ENCODE measurements around the gene SLC2A9.

SLC2A9 gene

DNA sequence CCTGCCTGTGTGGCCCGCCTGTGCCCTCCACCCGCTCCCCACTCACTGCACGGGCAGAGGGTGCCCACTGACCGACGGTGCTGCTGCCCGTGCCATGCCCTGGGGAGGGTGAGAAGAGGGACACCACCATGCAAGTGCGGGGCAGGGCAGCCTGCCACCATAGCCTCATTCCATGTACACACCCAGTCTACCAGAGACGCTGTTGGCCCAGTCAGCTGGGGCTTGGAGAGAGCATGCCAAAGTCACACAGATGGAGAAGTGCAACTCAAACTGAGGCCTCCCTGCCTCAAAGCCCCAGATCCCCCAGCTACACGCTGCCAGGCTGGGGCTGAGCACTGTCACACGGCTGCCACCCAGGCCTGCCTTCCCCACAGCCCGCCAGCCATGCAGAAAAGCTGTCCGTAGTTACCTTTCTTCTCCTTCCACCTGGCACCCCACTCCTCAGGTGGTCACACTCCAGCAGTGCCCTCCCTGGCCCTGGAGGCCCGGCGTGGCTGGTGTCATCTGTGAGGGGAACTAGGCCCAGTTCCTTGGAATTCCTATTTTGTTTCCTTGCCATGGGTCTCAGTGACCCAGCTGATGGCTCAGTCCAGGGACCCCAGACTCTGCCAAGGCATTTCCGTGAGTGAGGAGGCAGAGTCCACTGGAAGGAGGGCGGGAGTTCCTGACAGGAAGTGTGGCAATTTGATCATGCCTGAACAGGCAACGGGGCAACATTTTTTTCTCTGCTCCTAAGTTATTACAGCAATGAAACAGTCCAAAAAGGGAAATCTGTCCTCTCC is at the start of gene SLC2A9:
Gene SLC2A9 (minus strand): TSS at position 627 of the 782 bp plus-strand sequence. CDS start 68 bp downstream, at position 559.
- in situ Hi-C loops (cut with HindIII; ENCODE audit: low sequenced_read_pairs) = no loop called here

DNA sequence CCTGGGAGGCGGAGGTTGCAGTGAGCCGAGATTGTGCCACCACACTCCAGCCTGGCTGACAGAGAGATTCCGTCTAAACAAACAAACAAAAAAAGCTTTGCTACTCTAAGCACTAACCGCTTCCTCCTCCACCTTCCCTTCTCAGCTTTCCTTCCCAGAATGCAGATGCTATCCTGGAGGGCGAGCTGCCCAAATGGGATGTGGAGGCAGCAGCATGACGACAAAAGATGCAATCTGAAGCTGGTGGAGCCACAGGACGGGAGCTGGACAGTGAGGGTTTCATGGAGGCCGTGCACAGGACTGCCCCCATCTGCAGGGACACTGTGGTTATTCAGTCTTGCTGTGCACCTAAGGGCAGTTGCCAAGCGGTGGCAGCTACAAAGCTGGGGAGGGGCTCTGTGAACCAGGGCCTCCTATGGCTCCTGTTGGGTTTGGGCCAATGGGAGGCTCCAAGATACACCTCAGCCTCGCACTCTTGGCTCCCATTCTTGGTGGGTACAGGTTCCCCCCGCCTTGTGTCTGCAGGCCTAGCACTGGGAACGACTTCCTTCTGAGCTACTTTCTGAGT is 47.9 kb upstream of the SLC2A9 start:
- in situ Hi-C loops (cut with HindIII; ENCODE audit: low sequenced_read_pairs) = loop anchor here (5.0 to 10.0 kb wide), 2 partner anchors 42 to 56 kb away; no protein-coding TSS in a partner anchor

DNA sequence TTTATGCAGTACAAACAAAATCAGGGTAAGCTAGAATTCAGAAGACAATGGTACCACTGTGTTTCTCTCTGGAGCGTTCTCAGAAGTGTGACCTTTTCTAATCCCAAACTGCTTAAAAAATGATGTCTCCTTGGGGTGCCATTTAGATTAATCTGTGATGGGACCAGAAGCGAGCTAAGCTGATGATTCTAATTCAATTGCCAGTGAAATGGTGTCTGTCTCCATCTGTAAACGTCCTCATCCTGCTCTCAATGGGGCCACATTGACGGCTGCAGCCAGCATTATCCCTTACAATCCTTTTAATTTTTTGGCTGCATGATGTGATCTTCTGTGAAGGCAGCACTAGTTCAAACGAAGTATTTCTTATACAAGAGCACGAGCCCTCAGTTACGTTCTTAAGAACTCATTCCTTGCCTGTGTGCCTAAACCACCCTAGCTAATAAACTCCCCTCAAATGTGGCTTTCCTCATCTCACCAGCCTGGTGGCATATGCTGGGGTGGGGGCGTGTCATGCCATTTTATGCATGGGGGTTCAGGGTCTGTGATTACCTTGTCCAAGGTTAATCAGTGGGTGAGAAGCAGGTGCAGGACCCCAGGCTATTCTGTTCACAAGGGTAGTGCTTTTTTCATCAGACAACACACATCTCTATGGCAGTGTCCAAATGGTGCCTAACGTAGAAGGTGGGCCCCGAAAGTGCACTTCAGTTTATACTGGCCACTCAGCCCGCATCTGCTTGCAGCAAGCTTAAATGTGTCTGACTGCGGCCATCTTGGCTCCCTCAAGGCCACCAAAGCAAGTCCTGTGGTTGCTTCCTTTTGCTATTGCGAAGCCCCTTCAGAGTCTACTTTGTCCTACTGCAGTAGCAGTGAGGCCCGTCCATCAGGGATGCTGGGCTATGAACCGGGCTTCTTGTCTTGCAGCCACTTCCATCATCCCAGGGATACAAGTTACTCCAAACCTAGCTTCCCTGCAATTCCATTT is 45.7 kb upstream of the SLC2A9 start:
- in situ Hi-C loops (cut with HindIII; ENCODE audit: low sequenced_read_pairs) = loop anchor here (5.0 to 10.0 kb wide), 2 partner anchors 40 to 58 kb away; no protein-coding TSS in a partner anchor

DNA sequence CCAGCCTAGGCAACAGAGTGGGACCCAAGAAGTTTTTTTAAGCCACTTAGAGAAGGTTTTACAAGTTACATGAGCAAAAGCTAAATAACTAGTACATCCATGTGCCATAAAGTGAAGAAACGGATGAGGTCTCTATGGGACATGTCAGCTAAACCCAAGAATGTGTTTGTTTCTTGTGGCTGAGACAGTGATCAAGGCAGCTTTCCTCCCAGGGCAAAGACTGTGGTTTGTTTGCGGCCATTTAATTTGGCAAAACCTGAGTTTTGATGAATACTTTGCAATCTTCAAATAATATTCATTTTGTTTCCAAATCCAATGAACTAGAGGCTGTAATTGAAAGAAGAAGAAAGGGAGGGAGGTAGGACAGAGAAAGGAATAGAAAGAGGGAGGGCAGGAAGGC is 44.9 kb upstream of the SLC2A9 start:
- in situ Hi-C loops (cut with HindIII; ENCODE audit: low sequenced_read_pairs) = loop anchor here (5.0 to 10.0 kb wide), 2 partner anchors 39 to 59 kb away; no protein-coding TSS in a partner anchor

DNA sequence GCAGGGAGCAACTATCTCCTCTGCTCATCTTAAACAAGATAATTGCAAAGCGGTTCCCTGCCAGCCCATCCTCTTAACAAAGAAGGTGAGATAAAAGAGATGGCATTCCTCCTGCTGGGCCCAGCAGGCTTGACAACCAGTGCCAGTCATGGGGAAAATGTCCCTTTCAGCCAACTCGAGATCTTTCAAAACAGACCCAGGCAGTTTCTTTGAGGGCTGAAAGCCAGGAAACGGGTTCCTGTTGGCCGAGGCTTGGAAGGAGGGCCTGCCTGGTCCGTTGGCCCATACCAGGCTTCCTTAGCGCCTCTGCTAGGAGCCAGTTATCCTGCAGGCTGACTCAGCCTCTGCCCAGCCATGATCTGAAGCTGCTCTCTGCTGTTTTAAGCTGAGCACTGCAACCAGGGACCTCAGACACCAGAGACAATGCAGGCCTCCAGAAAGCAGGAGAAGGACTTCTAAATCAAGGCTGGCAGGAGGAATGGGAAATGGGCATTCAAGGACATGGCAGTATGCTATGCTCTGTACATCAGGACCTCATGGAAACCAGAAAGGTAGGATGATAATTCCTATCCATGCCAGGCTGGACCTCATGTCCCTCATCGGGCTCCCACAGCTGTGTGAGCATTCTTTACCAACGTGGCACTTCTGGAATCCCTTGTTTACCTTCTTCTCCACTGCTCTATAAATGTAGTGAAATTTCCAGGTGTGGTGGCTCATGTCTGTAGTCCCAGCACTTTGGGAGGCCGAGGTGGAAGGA is 42.4 kb upstream of the SLC2A9 start:
- in situ Hi-C loops (cut with HindIII; ENCODE audit: low sequenced_read_pairs) = loop anchor here (10.0 kb wide), 1 partner anchor 61 kb away; no protein-coding TSS in a partner anchor

DNA sequence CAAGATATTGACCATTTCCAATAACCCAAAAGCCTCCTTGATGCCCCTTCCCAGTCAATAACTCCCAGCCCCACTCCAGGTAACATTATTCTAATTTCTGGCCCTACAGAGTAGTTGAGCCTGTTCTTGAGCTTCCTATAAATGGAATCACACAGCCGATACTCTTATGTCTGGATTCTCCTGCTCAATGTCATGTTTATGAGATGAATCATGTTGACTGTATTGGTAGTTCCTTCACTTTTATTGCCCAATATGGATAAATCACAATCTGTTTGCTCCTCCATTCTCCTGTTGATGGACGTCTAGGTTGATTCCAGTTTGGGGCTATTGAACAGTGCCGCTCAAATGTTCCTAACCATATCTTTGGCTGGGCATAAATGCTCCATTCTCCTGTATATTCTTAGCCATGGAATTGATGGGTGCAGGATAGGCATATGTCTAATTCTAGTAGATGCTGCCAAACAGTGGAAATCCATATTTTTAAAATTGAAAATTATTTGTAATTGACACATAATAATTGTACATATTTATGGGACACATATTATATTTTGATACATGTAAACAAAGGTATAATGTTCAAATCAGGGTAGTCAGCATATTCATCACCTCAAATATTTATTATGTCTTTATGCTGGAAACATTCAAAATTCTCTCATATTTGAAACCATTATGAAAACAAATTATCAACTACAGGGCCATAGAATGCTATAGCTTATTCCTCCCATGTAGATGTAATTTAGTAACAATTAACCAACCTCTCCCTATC is 40.5 kb upstream of the SLC2A9 start:
- in situ Hi-C loops (cut with HindIII; ENCODE audit: low sequenced_read_pairs) = loop anchor here (10.0 kb wide), 1 partner anchor 63 kb away; no protein-coding TSS in a partner anchor

DNA sequence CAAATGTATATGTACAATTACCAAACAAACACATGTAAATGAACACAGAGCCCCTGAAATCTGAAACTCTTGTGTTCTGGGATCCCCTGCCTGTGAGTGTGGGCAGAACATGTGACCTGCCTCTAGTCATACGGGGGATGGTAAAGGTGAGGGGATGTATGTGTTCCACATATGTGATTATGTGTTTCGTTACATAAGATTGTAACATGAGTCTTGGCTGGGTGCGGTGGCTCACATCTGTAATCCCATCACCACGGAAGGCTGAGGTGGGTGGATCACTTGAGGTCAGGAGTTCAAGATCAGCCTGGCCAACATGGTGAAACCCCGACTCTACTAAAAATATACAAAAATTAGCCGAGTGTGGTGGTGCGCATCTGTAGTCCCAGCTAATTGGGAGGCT is 37.1 kb upstream of the SLC2A9 start:
- in situ Hi-C loops (cut with HindIII; ENCODE audit: low sequenced_read_pairs) = no loop called here

DNA sequence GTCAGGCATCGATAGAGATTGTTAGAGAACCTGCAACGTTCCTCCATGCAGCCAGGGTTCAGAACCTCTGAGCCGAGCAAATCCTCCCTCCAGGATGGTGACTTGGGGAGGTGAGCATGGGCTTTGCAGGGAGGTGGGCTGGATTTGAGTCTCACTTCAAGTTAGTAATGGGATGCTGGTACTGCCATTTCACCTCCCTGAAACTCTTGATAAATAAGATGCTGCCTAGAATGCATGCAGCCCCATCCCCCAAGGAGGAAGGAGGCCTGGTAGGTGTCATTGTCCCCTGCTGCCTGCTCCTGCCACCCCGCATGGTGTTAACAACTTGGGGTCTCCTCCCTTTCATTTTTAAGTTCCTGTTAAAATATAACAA is 35.7 kb upstream of the SLC2A9 start:
- in situ Hi-C loops (cut with HindIII; ENCODE audit: low sequenced_read_pairs) = no loop called here

DNA sequence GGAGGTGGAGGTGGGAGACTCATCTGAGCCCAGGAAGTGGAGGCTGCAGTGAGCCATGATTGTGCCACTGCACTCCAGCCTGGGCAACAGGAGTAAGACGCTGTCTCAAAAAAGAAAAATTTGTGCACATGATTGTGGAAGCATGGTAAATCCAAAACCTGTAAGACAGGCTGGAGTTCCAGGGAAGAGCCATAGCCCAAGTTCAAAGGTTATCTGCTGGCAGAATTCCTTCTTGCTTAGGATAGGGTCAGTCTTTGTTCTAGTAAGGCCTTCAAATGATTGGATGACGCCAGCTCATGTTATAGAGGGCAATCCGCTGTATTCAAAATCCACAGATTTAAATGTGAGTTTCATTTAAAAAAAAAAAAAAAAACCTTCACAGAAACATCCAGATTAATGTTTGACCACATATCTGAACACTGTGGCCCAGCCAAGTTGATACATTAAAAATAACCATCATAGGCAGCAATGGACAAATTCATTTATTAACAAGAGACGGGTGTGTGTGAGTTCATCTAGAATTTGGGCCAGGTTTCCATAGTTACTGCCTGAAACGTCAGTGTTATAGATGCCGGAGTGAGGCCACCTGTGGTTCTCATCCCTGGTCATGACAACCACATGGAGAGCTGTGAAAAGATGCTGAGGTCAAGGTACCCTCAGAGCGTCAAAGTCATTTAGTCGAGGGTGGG is 35.2 kb upstream of the SLC2A9 start:
- in situ Hi-C loops (cut with HindIII; ENCODE audit: low sequenced_read_pairs) = no loop called here

DNA sequence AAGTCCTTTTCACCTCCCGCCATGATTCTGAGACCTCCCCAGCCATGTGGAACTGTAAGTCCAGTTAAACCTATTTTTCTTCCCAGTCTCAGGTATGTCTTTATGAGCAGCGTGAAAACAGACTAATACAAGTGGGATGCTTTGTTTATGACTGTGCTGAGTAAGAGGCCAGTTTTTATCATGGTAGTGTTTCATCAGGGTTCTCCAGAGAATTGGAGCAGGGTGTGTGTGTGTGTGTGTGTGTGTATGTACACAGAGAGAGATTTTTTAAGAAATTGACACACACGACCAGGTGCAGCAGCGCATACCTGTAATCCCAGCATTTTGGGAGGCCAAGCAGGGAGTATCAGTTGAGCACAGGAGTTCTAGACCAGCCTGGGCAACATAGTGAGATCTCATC is 34.6 kb upstream of the SLC2A9 start:
- in situ Hi-C loops (cut with HindIII; ENCODE audit: low sequenced_read_pairs) = no loop called here

DNA sequence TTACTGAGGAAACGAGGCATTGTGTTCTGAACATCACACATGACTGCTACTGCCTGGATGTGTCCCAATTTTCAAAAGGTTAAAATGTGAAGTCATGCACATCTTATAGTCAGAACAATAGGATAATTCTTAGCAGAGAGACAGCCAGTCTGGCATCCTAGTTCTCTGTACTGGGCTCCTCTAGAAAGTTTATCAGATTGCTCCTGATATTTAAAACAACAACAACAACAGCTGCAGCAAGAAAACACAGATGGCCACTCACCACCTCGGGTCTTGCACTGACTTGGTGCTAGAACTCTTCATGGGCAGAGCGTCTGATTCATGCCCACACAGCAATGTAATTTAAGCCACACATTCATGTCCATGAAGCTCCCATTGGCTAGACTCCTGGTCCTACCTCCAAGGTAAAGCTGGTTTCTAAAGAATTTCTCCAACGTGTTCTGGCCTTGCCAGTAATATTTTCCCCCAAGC is 33.3 kb upstream of the SLC2A9 start:
- in situ Hi-C loops (cut with HindIII; ENCODE audit: low sequenced_read_pairs) = no loop called here

DNA sequence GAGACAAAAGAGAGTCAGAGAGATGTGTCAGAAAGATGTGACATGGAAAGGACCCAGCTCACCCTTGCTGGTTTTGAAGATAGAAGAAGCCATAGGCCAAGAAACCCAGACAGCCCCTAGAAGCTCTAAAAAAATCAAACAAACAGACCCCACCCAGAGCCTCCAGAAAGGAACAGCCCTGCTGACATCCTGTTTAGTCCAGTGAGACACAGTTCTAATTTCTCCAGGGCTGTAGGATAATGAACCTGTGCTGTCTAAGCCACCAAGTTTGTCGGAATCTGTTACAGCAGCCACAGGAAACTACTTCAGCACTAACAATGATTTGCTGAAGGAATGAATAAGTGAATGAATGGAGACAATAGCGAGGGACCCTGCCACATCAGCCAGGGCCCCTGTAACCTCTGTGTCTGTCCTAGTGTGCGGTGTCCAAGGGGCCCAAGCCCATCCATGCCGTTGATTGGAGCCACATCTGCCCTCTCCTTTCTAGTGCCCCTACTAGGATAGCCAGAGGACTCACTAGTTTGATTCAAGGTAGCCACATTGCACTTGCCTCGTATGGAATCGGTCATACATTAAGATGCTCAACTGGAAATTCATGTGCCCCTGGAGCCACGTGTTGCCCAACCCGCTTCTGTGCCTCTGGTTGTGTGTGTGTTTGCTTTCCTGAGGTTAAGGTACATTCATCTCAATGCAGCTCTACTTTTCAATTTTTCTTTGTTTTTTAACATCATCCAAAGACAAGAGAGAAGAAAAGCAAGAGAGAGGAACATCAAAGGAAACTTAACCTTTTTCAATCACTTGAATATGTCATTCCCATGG is 32.5 kb upstream of the SLC2A9 start:
- in situ Hi-C loops (cut with HindIII; ENCODE audit: low sequenced_read_pairs) = no loop called here

DNA sequence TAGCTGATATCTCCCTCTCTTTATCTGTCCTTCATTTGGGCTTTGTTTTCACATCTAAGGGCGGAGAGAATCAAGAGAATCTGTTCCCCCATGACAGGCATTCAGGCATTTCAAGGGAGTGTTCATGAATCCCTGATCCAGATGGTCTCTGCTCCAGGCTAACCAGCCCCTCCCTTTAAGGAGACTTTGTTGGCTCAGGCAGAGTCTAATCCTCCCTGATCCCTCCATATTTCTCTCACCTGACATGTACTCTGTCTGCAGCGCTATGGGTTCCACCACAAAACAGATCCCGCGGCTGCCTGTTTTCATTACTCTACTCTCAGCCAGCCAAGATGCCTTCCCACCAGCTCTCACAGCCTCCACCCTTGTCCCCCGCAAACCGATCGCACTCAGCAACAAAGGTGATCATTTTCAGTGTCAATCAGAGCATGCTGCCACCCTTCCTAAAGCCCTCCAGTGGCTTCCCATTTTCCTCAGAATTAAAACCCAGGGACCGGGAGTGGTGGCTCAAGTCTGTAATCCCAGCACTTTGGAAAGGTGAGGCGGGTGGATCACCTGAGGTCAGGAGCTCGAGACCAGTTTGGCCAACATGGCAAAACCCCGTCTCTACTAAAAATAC is 30.3 kb upstream of the SLC2A9 start:
- in situ Hi-C loops (cut with HindIII; ENCODE audit: low sequenced_read_pairs) = no loop called here

DNA sequence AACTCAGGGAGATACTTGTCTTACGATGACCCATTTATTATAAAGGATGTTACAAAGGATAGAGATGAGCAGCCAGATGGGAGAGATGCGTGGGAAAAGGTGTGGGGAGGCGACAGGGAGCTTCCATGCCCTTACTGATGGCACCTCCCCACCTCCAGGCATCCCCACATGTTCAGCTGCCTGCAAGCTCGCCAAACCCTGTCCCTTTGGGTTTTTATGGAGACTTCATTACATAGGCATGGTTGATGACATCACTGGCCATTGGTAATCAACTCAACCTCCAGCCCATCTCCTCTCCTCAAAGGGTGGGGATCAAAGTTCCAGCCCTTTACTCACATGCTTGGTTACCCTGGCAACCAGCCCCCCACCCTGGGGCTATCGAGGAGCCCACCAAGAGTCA is 29.4 kb upstream of the SLC2A9 start:
- in situ Hi-C loops (cut with HindIII; ENCODE audit: low sequenced_read_pairs) = no loop called here

DNA sequence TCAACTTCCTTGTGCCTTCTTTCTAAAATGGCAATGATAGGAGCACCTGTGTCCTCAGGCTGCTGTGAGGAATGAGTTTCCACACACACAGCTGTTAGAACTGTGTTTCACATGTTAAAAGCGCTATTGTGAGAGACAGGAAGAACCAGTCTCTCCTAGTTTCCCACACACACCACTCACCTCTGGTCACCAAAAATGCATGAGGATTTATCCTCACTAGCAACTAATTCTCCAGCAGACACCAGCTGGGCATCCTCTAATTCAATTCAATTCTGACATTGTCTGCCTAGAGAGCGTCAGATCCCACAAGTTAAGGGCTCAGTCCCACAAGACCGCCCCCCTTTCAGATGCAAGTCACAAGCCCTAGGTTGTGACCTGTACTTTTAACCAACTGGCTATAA is 29.0 kb upstream of the SLC2A9 start:
- in situ Hi-C loops (cut with HindIII; ENCODE audit: low sequenced_read_pairs) = no loop called here

DNA sequence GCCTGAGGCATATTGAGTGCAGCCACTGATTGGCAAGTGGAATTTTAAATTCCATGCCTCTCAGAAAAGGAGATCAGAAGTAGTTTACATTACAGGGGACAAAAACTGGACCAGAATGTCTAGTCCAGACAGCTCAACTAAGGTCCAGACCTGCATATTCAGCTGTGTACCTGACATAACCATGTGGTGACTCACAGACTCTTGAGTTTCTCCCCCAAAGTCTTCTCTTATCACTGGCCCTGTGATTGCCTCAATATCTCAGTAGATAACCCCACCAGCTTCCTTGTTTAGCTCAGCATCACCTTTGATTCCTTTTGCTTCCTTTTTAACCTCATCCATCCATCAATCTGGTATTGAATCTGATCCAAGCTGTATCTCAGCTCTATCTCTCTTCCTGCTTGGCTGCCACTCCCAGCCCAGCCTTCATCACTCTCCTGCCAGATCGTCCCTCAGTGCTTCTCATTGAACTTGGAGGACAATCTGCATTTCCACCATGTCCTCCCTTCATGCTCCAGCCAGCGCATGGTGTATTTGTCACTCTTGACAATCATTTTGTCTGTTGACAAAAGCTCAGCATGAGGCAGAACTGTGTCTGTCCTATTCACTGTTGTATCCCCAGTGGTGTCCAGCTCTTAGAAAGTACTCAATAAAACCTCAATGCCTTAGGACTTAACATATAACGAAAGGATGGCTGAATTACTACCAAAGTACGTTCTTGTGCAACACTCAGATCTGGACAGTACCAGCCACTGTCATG is 27.8 kb upstream of the SLC2A9 start:
- in situ Hi-C loops (cut with HindIII; ENCODE audit: low sequenced_read_pairs) = no loop called here

DNA sequence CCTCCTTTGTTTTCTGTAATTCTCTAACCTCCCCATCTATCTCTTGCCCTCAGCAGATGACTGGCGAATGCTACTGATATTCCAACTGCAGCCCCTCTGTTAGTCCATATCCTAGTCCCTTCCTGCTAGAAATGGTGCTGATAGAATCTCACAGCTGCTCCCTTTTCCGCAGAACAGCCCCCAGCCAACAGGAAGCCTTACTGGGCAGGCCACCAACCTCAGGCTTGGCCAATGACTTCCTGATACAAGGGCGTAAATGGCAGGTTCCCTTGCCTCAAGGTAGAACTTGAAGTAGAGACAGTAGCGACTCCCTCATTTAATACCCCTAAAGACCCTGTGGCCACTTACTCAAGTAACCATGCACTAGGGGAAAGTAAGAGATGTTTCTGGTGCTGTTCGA is 26.7 kb upstream of the SLC2A9 start:
- in situ Hi-C loops (cut with HindIII; ENCODE audit: low sequenced_read_pairs) = no loop called here

Measured in endothelial cell of hepatic sinusoid (primary cell).